ENCODE data around the gene PPP4R4.

- TF ChIP-seq SMC3 (IDR thresholded peaks at IDR 0.05; ENCODE audit: low read depth, low read length) (no peak), CTCF (conservative IDR thresholded peaks at IDR 0.05; ENCODE audit: low read depth, low read length) (no peak), CHD1 (IDR thresholded peaks at IDR 0.05; ENCODE audit: low read depth, low read length) (no peak), USF2 (IDR thresholded peaks at IDR 0.05; ENCODE audit: low read depth, low read length) (no peak), POLR2A (IDR thresholded peaks at IDR 0.05; ENCODE audit: low read depth, low read length) (no peak), RFX5 (IDR thresholded peaks at IDR 0.05; ENCODE audit: low read depth, low read length) (no peak), ELK1 (IDR thresholded peaks at IDR 0.05; ENCODE audit: borderline replicate concordance, low read depth, low read length) (no peak), FOS (IDR thresholded peaks at IDR 0.05; ENCODE audit: low read depth, low read length) (no peak)
Observed at GRCh38 chr14:94153750-94154342, 20.3 kb upstream of the PPP4R4 start.

Measured in IMR-90 (cell line).